ENCODE data around the gene HAAO. TPM values are rescaled to one million over a fixed set of nuclear protein-coding genes. Genes with fewer than 3 reads are reported as not detected.

The HAAO gene
- total and polyA plus RNA-seq, 2 of the 8 experiments (the other 6 are each of a cell fraction or from before 2014, with no cell fraction given): 2.5 to 7.0 TPM

GRCh38 chr2:42810121-42810970 is 18.0 kb upstream of the HAAO start (continued):
- peak; percentile 76; the same call in 1 of the 2 replicates for TF ChIP-seq MAFK (IDR thresholded peaks at IDR 0.05; ENCODE audit: low read depth, low read length)
- TF ChIP-seq MAX (IDR thresholded peaks at IDR 0.05): peak; percentile 73
- TF ChIP-seq CHD7 (IDR thresholded peaks at IDR 0.05; ENCODE audit: insufficient replicate concordance, low read length): no peak
- no peak for TF ChIP-seq ZNF274 (IDR thresholded peaks at IDR 0.05; ENCODE audit: borderline replicate concordance, extremely low read depth, low read length)
- TF ChIP-seq EGR1 (IDR thresholded peaks at IDR 0.05; ENCODE audit: borderline replicate concordance, low read depth, low read length): no peak
- no peak for TF ChIP-seq CTCF (IDR thresholded peaks at IDR 0.05; ENCODE audit: control extremely low read depth in 1 of 3, insufficient read depth in 1 of 3, low read depth in 1 of 3, low read length in 3 of 3)

All from H1 (cell line).